Fibroblast of the conjunctiva (primary cell): Measurements from ENCODE around the gene MND1.
A peak's percentile ranks its signal among the peaks of the same experiment; 100 is the strongest.
"Not testable (repeated sequence)": the region's sequence is repeated elsewhere in the genome, so short reads cannot be mapped to it uniquely, and the experiment has no call there.

Source experiments
- DNase-seq: peaks from one replicate; pipeline ENCODE4 v3.0.0-alpha.2; 2010; ENCODE audit warnings: low read depth

The MND1 gene

DNA sequence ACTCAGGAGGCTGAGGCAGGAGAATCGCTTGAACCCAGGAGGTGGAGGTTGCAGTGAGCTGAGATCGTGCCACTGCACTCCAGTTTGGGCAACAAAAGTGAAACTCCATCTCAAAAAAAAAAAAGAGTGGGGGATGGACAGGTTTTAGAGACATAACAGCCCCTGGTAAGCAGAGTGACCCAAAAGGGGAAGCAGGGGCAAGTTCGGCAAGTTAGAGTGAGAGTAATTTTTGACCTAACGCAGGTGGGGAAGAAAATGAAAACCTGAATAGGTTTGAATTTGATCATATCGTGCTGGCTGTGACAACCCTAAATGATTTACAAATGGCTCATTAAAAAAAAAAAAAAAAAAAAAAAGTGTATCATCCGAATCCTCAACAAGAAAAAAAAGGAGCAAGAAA, 96.0 kb downstream of the MND1 start:
- no peak for DNase-seq

DNA sequence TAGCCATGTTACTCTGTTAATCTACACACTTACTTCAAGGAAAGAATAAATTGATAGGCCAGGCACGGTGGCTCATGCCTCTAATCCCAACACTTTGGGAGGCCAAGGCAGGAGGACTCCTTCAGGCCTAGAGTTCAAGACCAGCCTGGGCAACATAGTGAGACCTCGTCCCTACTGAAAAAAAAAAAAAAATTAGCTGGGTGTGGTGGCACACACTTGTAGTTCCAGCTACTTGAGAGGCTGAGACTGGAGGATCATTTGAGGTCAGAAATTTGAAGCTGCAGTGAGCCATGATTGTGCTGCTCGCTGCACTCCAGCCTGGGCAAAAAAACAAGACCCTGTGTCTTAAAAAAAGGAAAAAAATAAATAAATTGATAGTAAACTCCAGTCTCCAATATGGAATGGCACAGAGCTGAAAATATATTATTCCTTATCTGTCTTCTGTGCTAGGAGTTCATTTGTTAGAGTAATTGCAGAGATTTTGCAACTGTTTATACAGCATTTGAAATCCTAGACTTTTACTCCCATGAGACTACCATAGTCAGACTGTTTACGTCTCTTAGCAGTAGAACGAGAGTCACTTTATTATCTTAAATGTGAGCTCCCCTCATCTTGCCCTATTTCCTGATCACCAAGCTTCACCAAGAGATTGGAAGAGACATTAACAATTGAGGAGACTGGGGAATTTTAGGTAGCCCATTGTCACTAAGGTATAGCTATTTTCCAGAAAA, 102.9 kb downstream of the MND1 start:
- DNase-seq, result peak; percentile 69

DNA sequence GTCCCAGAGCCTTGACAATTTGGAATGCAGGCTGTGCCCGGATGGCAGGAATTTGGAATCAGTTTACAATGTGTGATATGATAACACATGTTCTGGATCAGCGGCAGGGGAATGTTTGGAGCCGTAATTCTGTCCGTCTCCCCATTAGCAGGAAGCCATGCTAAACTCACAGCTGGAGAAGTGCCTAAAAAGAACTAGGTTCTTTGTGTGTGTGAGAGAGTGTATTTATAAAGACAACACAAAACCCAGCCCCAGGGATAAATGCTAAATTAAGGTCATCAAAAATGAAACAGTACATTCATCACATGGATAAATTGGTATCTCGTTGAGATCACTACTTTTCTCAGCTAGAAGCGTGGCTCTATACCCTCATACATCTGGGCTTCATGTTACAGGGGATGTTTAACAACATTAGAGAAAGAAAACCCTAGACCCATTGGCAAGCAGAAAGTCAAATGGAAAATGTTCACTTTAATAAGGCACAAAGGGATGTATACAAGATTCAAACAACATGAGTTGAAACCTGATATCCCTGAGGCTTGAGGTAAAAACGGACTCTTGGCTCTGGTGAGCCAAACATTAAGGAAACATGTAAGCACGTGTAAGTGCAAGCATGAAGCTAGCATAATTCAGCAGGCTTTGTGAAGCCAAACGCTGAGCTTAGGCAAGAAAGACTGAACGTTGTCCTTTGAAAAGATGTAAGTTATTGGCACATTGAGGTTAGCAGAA, 103.7 kb downstream of the MND1 start:
- no peak for DNase-seq

DNA sequence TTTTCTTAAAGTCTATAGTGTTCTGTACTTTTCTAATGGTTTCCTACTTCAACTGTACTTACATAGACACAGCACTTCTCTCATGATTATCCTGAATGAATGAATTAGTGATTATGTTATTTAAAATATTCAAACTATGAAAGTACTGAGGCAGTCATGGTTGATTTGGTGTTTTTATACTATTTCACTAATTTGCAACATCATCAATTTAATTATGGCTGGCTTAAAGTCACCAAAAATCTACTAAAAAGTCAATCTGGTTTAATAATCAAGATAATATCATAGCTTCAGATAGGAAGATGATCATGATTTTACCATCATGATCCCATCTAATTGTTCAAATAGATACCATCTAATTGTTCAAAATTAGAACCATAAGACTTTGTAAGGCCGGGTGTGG, 104.8 kb downstream of the MND1 start:
- DNase-seq, result no peak

DNA sequence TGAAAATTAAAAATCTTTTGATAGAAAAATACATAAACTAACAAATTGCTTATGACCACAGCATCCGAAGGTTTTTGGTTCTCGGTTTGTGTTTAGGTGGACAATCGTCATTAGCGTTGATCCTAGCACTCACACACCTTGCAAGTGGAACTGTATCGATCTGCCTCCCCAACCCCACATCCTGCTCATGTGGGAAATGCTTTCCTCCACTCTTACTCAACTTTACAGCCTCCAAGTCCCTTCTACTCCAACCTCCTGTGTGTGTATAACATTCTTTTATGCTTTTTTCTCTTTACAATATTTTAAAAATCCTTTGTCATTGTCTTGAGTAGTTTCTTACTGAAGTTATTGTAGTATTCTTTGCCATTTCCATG, 106.0 kb downstream of the MND1 start:
- no peak for DNase-seq

DNA sequence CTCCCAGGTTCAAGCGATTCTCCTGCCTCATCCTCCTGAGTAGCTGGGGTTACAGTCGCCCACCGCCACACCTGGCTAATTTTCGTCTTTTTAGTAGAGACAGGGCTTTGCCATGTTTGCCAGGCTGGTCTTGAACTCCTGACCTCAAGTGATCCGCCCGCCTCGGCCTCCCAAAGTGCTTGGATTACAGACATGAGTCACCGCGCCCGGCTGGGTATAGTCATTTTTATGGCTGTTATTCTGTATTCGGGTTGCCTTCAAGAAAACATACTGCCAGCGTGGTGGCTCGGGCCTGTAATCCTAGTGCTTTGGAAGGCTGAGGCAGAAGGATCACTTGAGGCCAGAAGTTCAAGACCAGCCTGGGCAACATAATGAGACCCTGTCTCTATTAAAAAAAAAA, 106.7 kb downstream of the MND1 start:
- DNase-seq, result not testable (repeated sequence)

DNA sequence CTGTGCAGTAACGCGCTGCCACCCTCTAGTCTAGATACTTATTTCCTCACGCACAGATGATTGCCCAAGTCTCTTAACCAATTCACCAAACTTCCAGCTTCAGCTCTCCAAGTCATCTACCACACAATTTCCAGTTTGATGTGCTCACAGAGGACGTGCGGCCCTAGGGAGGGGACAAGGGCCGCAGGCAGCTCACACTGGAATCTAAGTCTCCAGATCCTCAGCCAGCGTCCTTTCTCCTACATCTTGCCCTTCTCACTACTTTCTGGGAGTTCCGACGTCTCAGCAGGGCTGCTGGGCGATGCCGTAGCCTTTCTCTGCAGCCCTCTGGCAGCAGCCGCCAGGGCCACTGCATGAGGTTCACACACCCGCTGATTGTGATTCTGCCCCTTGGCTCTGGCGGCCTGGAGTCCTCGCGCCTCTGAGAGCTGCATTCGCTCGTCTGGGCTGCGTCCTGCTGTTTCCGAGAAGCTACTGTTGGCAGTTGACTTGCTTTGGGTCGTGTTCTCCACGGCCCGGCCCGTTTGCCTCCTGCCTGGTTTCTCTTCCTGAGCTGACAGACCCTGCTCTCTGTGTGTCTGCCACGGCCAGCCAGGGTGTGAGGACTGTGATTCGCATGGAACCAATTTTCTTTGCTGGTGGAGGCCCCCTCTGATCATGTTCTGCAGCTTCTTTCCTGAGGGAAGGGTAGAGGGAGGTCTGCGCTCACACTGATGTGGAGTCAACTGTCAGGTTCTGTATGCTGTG, 107.6 kb downstream of the MND1 start:
- no peak for DNase-seq

DNA sequence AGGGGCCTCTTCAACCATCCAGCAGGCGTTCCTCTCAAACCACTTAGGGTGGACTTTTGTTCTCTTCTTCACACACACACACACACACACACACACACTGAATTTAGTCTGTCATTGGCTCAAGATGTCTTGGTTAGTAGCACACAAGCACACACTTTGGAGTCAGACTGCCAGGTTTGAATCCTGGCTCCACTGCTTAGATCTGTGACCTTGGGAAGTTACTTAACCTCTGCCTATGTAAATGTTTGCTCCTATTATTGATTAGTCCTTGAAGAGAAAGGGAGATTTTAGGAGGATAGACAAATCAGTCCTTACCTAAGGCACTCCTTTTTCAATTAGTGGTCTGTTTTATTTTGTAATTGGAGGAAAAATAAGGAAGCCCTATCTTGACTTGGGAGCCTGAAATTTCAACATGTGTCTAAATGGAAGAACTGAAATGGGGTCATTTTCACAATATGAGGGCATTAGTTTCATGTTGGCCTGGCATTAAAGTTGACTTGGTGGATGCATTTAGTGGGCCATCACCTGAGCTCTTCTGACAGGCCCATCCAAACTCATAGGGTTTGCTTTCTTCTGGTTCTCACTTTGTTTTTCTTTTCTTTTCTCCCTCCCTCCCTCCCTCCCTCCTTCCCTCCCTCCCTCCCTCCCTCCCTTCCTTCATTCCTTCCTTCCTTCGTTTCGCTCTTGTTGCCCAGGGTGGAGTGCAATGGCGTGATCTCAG, 108.3 kb downstream of the MND1 start:
- no peak for DNase-seq

DNA sequence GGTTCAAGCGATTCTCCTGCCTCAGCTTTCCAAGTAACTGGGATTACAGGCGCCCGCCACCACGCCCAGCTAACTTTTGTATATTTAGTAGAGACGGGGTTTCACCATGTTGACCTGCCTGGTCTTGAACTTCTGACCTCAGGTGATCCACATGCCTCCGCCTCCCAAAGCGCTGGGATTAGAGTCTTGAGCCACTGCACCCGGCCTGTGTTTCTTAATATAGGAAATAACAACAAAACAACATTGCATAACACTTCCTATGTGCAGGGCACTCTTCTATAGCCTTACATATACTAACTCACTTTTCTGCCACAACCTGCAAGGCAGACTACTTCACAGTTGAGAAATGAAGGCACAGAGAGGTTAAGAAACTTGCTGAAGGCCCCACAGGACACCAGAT, 108.9 kb downstream of the MND1 start:
- DNase-seq, result no peak

DNA sequence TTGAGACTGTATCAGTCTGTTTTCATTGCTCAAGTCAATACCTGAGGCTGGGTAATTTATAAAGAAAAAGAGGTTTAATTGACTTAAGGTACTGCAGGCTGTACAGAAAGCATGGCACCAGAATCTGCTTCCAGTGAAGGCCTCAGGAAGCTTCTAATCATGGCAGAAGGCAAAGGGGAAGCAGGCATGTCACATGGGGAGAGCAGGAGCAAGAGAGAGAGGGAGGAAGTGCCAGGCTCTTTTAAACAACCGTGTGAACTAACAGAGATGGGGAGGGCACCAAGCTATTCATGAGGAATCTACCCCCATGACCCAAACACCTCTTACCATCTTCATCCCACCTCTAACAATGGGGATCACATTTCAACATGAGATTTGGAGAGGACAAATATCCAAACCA, 114.5 kb downstream of the MND1 start:
- DNase-seq, result no peak

DNA sequence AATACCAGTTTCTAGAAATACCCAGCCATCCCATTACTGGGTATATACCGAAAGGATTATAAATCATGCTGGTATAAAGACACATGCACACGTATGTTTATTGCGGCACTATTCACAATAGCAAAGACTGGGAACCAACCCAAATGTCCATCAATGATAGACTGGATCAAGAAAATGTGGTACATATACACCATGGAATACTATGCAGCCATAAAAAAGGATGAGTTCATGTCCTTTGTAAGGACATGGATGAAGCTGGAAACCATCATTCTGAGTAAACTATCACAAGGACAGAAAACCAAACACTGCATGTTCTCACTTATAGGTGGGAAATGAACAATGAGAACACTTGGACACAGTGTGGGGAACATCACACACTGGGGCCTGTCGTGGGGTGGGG, 117.1 kb downstream of the MND1 start:
- DNase-seq, result not testable (repeated sequence)

DNA sequence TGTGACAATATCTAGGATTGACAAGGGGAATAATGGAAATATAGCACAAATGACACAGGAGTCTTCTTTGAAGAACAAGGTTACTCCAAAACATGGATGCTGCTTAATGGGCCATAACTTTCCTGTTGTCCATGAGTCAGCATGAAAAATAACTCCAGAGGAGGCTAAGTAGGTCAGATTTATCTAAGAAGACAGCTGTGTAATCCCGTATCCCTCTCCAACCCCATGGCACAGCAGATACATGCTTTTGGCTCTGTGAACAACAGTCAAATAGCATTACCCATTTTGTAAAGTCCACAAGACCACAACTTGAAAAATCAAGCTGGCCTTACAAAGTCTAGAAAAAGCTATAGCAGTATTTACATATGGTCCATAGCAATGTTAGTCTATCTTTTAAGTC, 119.6 kb downstream of the MND1 start:
- DNase-seq, result no peak
